GM18907 (cell line): ENCODE results near the gene ADAMTS2.

Experiments used
- ATAC-seq: cut with Tn5 transposase; IDR thresholded peaks from one replicate; pipeline ENCODE4 v1.9.1; 2021; ENCODE audit warnings: mild to moderate bottlenecking, moderate library complexity; ENCODE audit not compliant: unreplicated experiment

Gene ADAMTS2

DNA sequence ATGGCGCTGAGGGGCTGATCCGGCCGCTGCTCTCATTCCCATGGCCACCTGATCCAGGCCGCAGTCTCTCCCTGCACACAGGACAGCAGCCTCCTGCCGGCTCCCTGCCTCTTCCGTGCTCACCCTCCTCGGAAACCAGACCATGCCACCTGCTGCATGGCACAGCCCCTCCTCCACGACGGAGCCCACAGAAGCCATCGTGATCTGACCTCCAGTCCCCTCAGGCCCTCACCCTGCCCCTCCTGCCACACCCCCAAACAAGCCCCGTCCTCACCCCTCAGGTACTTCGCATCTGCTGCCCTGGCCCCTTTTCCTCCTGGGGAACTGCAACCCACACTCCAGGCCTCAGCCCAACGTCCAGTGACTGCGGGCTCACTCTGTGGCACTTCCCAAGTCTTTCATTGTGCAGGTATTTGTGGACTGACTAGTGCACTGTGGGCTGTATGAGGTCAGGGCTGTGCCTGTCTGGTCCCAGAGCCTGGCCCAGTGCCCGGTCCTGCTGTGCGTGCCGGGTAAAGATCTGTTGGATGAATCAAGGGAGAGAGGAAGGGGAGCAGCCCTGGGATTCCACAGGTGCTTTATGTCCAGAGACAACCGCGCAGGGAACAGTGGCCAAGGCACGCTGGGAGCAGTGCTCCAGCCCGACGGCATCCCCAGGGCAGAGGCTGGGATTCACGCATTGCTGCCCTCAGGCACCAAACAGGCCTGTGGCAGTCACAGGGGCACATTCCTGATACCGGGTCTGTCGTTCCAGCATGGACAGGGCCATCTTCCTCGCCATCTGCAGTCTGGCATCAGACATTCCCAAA is 86.1 kb downstream of the ADAMTS2 start:
- no peak for ATAC-seq

DNA sequence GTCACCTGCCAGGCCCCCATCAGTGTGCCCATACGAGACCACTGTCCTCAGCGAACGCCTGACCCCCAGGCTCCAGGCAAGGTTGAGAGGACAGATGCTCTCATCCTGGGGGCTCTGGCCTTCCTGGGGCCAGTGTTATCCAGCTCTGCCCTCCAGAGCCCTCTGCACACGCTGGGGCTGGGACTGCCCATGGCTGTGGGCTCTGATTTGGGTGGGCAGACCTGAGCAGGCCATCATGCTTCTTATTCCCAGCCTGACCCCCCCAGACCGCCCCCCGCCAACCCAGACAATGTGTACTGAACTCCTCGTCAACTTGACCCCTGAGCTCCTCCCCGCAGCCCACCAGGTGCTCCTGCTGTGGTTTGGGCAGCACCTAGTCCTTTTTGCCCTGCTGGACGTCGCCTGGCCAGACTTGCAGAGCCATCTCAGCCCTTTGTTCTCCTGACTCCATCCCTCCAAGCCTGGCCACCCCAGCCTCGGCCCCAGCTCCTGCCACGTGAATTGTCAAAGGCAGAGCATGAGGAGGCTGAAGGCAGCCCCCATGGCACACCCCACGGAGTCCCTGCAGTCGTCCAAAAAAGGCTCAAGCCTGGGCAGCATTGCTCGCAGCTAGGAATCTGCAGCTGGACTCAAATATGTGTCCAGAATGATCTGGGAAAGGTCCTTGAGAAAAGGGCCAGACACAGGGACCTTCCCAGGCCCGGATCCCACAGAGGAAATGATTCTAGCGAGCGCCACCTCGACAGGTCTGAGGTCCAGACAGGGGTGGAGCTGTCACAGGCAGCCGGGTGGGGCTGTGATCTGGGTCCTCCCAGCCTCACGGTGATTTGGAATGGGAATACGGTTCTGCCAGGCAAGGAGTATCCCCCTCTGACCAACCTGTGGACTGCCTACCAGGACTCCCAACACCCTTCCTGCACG is 87.0 kb downstream of the ADAMTS2 start:
- no peak for ATAC-seq

DNA sequence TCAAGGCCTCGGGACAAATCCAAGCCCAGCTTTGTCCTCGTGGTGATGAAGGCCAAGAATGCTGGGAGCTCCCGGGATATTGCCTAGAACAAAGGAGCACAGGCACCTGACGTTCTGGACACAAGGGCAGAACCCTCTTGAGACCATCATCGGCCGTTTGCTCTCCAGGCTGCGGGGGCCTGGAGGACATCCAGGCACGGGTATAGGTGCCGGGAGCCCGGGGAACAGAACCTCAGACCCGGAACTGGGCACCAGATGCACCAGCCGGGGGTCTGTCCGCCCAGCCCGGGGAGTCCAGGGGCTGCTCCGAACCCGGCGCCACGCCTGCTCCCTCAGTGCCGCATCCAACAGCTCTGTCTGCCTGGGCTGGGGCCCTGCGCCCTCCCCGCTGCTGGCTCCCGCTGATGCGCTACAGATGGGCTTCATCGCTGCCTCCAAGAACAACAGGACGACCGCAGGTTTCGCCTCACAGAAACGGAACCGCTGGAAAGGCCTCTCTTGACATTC is 88.0 kb downstream of the ADAMTS2 start:
- ATAC-seq: no peak

DNA sequence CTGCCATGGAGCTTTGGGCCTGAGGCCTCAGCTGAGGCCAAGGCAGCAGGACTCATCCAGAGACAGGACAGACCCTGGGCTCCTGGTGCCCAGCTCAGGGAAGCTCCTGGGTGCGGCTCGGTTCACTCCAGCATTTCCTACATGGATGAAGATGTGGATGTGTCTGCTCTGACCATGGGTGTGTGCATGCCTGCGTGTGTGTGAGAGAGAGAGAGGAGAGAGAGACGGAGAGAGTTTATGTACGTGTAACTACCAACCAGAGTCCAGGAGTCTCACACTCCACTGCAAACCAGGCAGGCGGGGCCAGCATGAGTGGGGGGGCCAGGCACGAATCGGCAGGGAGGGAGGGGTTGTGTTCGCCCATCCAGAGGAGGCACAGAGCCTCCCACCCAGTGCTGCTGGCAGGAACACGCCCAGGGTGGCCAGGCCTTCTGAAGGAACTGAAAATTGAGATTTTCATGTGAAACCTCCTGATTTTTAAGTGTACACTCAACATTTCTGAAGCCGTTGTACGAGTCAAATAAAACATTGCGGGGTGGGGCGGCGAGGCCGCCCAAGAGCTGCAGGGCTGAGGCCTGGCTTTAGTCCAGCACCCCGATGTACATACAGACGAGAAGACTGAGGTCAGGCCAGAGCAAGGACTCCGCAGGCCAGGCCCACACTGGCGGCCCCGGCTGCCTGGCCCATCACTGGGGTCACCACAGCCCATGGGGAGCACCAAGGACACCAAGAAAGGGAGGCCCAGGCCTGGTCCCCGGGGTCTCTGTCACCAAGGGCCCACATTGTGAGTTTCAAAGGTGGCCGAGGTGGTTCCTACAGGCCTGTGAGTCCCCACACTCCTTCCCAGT is 88.7 kb downstream of the ADAMTS2 start:
- ATAC-seq: no peak

DNA sequence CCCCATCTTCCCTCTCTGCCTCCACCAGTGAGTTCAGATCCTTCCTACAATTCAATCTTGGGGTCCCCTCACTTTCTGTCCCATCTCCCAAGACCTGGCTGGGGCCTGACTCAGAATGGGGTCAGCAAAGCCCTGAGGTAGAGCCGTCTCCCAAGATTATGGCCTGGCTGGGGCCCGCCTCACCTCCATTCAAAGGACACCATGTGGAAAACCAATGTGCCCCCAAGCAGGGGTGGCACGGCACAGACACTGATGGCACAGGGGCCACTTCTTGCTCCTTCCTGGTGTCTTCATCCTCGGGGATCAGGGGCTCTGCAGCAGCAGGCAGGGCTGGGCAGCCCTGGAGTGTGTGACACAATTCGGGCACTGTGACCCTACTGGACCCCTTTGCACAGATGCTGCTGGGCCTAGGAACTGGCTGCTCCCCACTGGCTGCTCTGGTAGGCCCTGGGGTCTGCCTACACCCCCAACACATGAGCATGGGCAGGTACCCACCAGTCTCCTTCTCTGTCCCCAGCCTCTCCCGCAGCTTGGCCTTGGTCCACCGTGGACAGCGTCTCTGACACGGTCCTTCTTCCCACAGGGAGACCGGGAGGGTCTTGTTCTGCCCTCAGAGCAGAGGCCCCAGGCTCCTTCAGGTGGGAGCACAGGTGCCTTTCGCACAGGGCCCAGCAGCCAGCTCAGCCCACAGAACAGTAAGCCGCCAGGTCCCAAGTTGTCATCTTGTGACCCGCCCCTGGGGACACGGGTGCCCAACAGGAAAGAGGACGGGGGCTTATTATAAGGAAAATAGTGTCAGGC is 89.5 kb downstream of the ADAMTS2 start:
- ATAC-seq: no peak

DNA sequence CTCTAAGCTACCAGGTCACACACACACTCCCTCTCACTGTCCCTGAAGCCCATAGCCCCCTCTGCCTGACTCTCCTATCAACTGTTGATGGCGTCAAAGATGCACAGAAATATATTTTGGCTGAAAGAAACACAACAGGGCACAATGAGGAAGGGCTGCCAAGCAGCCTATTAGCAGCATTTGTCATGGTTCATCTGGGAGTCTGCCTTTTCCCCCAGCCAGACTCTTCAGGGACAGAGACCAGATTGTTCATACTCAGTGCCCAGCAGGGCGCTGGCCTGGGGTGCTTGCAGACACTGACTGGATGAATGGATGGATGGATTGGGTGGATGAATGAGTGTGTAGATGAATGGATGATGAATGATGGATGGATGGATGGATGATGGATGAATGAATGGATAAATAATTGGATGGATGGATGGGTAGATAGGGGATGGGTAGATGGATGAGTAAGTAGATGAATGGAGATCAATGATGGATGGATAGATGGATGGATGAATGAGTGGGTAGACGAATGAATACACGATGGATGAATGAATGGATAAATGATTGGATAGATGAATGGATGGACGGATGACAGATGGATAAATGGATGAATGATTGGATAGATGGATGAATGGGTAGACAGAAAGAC is 90.5 kb downstream of the ADAMTS2 start:
- no peak for ATAC-seq

DNA sequence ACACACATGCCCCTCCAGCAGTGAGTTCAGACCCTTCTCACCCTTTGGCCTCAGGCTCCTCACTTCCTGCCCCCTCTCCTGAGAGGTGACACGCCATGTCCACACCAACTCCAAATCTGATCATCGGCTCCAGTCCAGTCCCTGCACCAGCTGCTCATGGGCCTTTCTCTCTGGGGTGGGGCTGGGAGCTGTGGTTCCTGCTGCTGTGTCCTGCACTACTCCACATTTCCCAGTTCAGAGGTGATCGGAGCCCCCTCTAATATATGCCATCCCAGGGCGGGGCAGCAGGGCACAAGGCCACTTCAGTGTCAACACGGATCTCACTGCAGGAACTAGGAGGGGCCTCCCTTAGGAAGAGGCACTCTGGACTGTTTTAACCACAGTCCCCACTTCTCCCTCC is 91.5 kb downstream of the ADAMTS2 start:
- no peak for ATAC-seq

DNA sequence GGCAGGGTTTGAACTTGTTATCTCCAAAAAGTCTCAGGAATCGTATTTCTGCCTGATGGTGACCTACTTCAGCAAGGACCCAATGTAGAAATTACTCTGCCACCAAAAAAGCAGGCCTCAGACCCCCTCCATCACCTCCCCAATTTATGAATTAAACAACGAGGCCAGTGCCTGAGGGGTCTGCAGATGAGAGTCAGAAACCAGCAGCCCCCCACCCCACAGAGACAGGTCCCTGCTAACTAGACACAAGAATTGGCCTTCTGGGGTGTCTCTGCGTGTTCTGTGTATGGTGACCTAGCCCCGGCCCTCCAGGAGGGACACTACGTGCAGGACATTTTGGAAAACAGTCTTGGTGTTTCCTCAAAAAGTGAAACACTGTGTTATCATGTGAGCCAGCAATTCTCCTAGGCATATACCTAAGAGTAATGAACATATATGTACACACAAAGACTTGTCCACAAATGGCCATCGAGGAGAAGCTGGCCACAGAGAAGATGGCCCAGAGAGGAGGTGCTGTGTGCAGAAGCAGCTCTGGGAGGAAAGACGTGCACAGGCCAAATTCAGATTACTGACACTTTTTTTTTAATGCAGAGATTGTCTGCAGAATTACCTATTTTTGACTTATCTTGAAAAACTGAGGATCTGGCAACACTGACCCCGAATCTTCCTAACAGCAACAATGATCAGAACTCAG is 93.8 kb downstream of the ADAMTS2 start:
- no peak for ATAC-seq

DNA sequence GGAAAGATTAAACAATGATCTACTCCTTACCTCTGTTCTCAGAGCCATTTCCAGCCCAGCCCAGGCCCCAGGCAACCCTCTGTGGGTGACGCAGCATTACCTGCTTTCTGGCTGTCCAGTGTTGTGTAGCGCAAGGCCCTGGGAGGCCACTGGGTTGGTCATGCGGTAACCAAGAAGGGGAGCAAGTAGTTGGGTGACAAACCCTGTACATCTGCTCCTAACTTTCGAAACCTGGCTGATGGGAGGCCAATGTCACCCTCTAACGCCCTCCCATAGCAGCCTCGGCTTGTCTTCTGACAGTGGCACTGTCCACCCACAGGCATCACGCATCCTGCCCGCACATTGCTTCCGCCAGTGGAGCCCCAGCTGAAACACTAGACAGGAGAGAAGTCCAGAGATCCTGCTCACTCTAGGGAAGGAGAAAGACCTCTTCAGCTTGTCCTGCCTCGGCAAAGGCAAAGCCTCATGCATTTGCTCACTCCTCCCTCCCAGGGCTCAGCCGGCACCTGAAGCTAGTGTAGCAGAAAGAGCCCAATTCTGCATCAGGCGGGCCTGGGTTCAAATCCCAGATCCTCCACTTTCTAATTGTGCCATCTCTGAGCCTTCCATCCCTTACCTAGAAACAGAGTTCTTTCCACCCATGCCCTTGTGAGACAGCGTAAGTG is 94.6 kb downstream of the ADAMTS2 start:
- ATAC-seq: no peak

DNA sequence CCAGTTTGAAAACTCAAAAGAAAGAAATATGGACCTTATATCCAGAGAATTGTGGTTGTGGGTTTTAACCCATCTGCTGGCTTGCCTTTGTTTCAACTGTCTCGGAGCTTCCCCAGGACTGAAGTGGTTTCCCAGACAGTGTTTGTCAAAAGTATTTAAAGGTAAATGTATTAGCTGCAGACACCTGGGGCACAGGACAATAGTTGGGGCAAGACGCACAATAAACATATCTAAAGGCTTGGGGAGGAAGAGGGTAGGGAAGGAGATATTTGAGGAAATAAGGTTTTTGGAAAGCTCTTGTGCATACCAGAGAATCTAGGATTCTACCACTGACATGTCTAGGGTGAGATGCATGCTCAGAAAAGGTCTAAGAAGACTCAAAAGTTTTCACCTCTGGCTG is 99.0 kb downstream of the ADAMTS2 start:
- no peak for ATAC-seq

DNA sequence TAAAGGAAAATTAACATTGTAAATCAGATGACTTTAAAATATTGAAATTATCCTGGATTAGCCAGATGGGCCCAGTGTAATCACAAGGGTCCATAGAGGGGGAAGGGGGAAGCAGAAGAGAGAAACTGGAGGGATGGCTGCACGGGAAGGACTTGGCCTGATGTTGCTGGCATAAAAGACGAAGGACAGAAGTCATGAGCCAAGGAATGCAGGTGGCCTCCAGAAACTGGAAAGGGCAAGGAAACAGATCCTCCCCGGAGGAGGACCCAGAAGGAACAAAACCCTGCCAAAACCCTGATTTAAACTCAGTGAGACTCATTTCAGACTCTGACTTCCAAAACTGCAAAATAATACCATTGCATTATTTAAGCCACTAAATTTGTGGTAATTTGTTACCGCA is 100.2 kb downstream of the ADAMTS2 start:
- no peak for ATAC-seq

DNA sequence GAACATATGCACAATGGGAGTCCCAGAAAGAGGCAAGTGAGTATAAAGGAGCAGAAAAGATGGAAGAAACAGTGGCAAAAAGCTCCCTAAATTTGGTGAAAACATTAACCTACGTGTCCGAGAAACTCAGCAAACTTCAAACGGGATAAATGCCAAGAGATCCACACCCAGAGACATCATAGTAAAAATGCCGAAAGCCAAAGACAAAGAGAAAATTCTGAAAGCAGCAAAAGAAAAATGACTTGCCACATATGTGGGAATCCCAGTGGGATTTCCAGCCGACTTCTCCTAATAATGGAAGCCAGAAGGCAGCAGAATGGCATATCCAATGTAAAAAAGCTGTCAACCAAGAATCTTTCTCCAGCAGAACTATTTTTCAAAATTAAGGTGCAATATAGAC is 101.2 kb downstream of the ADAMTS2 start:
- ATAC-seq: no peak

DNA sequence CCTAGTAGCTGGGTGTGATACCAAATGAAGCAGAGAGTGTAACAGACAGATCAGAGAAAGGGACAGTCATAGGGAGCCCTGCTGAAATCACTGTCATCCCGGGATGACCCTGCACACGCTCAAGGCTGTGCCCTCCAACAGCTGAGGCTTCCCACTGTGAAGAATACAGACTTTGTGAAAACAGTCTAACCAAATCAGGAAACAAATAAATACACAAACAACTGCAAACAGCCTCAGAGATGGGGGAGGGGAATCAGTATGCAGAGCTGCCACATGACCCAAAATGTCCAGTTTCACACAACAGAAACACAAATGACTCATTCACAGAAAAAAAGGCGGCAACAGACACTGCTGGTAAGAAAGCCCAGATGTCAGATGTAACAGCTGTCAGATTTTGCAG is 101.9 kb downstream of the ADAMTS2 start:
- no peak for ATAC-seq

DNA sequence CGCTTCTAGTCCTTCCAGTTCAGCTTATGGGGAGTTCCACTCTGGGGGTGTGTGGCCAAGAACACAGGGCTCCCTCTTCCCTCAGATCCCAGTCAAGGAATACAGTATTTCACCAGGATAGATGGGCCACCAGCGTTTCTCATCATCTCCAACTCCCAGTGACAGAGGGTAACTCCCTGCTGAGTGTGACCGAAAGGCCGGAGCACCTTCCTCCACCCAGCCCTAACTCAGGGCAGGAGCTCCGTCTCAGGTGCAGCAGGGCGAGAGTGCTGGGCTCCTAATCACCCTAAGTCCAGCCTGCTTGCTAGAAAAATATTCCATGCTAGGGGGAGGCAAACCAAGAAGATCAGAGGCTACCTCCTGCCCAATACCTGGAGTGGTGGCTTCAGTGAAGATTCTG is 102.6 kb downstream of the ADAMTS2 start:
- ATAC-seq: no peak

DNA sequence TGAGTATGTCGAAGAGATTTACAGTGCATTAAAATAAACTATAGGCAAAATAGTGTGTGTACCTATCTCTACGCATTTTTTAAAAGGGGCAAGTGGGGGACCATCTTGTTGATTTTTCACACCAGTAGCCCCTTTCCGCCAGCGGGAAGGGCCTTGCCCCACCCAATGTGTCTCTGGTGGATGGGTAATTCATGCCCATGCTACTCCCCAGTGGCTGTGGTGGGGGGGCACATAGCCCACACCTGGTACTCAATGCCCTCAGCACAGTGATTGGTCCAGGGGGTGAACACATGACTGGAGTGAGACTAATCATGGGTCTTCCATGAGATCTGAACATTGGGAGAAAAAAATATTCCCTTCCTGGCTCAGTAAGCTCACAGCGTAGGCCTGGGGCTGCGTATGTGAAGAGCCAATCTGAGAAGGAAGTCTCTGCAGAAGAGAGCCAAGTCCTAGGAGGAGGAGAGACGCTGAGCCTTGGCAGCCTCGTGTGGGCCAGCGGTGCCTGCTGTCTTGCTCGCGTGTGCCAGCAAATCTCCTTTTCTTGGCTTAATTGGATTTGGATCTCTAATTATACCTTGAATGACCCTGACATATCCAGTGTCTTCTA is 103.4 kb downstream of the ADAMTS2 start:
- ATAC-seq: no peak

DNA sequence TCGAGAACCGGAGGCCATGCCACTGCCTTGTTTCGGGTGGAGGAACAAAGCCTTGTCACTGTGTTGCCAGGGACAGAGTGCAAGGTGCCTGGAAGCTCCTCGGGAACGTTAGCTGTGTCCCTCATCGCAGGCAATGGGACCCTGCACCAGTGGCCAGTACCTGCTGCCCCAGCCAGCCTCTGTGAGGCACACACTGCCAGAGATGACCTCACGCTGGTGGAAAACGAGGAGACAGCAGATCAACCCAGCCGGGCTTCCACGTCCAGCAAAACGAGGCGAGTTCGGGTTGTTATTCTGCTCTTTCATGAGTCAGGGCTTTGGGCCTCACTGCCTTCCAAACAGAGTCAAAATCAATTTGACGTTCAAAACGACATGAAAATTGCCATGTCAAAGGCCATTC is 104.1 kb downstream of the ADAMTS2 start:
- no peak for ATAC-seq

DNA sequence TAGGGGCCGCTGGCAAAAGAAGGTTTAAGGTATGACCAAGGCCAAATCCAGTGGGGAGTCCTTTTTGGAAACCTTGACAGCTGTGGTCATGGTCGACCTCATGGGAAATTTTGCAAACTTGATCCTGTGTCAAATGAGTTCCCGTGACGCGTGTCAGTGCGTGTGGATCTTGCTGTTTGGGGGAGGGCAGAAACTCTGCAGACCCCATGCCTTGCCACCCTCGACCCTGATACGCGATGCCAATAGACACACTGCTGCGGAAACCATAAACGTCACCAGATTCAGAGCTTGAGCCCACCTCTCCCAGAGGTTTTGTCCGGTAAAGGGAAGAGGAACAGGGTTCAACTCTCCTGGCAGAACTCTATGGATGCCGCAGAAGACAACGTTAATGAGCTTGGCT is 104.7 kb downstream of the ADAMTS2 start:
- no peak for ATAC-seq
